DMS 273 (cell line): ENCODE results near the gene TPCN1.

ENCODE experiments used
- DNase-seq: peaks from one replicate; lab custom pipeline; 2025; ENCODE audit not compliant: unreplicated experiment; lab: John Stamatoyannopoulos, UW

The TPCN1 gene

DNA sequence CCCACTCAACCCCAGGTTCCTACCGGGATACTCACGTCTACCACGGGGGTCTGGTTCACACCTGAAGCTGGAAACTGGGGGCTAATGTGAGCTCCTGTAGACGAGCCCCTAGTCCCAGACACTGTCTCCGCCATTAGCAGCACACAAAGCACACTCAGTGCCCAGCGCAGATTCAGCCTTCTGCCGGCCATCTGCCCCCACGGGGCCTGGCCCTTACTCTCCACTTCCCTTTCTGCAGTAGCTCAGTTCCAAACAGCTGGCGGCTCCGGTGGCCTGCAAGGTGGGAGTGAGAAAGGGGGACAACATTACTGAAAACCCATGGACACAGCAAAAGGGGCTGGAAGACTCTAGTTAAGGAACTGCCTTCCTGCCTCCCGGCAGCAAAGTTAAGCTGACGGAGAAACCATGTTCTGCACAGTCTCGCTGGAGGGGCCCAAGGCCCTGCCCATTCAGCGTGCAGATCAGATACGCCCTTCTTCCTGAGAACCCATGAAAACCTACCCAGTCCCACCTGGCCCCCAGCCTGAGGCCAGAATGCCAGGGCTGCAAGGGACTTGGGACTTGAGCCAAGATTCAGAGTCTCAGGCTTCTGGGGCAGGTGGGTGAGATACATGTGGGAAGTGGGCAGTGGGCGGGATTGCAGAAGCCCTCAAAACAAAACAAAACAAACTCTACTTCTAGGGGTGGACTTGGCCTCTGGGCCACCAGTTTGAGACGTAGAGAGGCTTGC lies 111.6 kb downstream of the TPCN1 start:
- DNase-seq, result peak; percentile 34

DNA sequence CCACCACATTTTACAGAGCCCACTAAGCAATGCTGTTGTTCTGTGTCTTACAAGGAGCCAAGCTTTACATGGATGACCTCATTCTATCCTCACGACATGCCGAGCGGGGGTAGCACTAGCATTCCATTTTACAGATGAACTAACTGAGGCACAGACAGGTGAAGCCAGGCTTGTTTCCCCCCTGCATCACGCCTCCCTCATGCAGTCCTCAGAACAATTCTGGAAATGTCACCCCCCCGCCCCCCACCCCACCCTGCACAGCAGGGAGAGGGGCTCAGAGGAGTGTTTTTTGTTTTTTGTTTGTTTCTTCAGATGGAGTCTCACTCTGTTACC lies 112.1 kb downstream of the TPCN1 start:
- no peak for DNase-seq

DNA sequence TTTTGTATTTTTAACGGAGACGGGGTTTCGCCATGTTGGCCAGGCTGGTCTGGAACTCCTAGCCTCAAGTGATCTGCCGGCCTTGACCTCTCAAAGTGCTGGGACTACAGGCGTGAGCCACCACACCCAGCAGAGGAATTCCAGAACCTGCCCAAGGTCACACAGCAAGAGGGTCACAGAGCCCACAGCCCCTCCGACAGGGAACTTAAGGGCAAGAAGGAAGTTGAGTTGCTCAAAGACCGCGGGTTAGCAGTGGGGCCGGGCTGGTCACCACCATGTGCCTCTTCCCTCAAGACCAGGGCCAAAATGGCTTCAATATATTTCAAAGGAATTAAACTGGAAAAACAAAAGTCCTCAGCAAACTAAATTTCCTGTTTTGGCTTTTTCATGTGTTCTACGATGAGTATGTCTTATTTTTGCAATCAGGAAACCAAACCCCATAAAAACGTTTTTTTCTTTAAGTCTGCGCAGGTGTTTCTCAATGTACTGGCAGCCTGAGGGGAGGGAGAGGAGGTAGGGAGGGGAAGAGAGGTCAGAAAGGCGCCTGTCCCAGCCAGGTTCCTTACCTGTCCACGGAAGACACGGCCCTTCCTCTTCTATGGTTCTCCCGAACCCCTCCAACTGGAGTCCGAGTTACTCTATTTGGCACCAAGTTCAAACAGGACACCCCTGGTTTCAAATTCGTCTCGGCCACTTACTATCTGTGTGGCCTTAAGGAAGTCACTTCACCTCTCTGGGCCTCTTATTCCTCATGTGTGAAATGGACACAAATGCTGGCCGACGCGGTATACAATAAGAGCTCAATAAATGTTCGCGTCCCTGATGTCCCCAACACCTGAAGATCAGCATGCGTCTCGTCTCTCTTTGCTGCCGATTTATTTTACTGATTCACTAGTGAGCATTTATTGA lies 112.9 kb downstream of the TPCN1 start:
- no peak for DNase-seq

DNA sequence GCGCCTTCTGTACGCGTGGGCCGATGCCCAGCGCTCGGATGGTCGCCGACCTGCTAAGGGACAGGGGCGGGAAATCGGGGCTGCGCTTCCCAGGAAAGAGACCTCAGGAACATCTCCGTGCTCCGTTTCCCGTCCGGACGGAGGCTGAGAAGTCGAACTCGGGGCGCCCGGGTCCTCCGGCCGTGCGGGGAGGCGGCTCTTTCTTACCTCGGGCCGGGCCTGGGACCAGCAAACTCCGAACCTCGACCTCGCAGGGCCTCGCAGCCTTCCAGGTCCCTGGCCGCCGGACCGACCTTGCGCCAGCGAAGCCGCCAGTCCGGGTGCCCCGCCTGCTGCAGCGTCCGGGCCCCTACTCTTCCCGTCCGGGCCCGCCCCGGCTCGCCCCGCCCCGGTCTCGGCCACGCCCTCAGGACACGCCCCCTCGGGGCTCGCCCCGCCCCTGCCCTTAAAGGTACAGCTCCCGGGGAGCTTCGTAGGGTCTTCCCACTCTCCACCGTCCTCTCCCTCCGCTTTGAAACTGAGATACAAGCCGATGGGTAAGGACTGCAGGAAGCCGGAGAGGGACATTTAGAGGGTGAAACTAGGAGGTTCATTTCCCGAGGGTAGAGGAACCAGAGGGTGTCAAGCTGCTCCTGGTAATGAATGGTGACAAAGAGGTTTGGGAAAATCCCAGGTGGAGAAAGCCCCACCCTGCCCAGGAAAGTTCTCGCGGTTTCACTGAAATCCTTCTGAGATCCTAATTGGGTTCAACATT lies 113.7 kb downstream of the TPCN1 start, which contains the start of gene SLC8B1:
Gene SLC8B1 (minus strand): TSS at position 324 of the 754 bp plus-strand sequence. CDS start 2,231 bp downstream, outside the sequence.
- peak; percentile 82 for DNase-seq

DNA sequence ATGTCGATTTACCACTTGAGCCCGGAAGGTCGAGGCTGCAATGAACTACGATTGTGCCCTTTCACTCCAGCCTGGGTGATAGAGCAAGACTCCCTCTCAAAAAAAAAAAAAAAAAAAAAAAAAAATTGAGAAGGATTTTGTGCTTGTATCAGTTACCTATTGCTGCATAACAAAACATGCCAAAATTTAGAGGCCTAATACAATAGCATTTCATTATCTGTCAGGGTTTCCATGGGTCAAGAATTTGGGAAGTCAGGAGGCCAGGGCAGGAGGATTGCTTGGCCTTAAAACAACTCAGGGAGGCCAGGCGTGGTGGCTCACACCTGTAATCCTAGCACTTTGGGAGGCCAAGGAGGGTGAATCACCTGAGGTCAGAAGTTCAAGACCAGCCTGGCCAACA lies 118.3 kb downstream of the TPCN1 start:
- DNase-seq, result no peak

DNA sequence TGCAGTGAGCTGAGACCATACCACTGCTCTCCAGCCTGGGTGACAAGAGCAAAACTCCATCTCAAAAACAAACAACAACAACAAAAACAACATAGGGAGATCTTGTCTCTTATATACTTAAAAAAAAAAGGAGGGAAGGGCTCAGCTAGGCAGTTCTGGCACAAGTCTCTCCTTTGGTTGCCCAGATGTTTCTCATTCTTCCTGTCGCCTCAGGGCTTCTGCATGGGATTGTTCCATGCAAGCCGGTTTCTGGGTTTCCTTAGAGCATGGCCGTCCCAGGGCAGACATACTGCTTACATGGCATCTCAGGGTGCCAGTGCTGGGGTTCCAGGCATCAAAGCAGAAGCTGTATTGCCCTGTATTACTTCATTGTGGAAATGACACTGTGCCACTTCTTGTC lies 118.8 kb downstream of the TPCN1 start:
- DNase-seq, result peak; percentile 8

GRCh38 chr12:113341535-113341934 lies 120.3 kb downstream of the TPCN1 start:
- DNase-seq, result no peak

DNA sequence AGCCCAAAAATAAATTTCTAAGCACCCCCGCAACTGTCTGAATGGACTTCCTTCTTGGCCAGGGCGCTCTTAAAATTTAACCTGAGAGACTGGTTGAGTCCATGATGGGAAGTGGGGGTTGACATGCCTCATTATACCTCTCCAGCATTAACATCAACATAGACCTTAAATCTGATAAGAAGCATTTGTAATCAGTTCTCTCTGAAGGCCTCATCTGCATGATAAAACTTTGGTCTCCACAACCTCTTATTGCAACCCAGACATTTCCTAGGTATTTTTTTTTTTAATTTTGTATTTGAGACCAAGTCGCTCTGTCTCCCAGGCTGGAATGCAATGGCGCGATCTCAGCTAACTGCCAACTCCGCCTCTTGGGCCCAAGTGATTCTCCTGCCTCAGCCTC lies 124.1 kb downstream of the TPCN1 start:
- no peak for DNase-seq

- no peak for DNase-seq
These were observed 125.1 kb downstream of the TPCN1 start for GRCh38 chr12:113346353-113346752.

DNA sequence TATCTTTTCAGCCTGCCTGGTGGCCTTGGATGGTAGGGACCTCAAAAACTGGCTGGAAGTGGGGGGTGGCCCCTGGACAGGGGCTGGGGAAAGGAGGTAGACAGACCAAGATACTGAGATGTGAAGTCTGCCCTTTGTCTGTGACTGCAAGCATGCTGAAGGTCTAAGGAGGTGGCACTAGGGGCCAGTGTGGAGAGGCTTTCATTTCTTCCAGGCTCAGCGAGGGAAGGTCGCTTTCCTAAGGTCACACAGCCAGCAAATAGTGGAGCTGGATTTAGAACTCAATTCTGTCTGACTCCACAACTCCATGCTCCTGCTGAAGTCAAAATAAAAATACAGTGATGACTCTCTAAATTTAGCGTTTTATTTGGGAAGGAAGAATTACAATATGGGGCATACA lies 125.8 kb downstream of the TPCN1 start:
- no peak for DNase-seq

GRCh38 chr12:113347892-113348291 lies 126.6 kb downstream of the TPCN1 start:
- no peak for DNase-seq
